ENCODE results near the gene KCNJ6.

DNA sequence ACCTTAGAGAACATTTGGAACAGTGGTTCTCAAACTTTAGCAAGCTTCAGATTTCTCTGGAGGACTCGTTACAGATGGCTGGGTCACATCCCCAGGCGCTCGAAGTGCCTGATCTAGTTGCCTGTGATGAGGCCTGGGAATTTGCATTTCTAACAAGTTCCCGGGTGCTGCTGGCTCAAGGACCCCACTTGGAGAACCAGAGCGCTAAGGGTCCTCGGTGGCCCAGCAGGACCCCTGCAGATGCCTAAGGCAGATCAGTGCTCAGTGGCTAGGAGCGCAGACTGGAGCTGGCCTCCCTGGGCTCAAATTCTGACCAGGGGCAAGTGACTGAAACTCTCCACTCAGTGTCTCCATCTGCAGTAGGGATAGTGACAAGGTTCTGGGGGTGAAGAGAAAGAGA, 341.5 kb downstream of the KCNJ6 start:
- TF ChIP-seq, protein P1, sequence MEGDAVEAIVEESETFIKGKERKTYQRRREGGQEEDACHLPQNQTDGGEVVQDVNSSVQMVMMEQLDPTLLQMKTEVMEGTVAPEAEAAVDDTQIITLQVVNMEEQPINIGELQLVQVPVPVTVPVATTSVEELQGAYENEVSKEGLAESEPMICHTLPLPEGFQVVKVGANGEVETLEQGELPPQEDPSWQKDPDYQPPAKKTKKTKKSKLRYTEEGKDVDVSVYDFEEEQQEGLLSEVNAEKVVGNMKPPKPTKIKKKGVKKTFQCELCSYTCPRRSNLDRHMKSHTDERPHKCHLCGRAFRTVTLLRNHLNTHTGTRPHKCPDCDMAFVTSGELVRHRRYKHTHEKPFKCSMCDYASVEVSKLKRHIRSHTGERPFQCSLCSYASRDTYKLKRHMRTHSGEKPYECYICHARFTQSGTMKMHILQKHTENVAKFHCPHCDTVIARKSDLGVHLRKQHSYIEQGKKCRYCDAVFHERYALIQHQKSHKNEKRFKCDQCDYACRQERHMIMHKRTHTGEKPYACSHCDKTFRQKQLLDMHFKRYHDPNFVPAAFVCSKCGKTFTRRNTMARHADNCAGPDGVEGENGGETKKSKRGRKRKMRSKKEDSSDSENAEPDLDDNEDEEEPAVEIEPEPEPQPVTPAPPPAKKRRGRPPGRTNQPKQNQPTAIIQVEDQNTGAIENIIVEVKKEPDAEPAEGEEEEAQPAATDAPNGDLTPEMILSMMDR (IDR thresholded peaks at IDR 0.05; ENCODE audit: low read length), result no peak
- TF ChIP-seq EZH2 (IDR thresholded peaks at IDR 0.05; ENCODE audit: borderline replicate concordance, low read length), result no peak
